ENCODE data around the gene RPS6KB2. TPM values are rescaled to one million over a fixed set of nuclear protein-coding genes. Genes with fewer than 3 reads are reported as not detected.

The RPS6KB2 gene
- total and polyA plus RNA-seq, 9 of the 15 experiments (the other 6 are each of a cell fraction or from before 2014, with no cell fraction given) = 0.42 to 122 (median 82.6) TPM

DNA sequence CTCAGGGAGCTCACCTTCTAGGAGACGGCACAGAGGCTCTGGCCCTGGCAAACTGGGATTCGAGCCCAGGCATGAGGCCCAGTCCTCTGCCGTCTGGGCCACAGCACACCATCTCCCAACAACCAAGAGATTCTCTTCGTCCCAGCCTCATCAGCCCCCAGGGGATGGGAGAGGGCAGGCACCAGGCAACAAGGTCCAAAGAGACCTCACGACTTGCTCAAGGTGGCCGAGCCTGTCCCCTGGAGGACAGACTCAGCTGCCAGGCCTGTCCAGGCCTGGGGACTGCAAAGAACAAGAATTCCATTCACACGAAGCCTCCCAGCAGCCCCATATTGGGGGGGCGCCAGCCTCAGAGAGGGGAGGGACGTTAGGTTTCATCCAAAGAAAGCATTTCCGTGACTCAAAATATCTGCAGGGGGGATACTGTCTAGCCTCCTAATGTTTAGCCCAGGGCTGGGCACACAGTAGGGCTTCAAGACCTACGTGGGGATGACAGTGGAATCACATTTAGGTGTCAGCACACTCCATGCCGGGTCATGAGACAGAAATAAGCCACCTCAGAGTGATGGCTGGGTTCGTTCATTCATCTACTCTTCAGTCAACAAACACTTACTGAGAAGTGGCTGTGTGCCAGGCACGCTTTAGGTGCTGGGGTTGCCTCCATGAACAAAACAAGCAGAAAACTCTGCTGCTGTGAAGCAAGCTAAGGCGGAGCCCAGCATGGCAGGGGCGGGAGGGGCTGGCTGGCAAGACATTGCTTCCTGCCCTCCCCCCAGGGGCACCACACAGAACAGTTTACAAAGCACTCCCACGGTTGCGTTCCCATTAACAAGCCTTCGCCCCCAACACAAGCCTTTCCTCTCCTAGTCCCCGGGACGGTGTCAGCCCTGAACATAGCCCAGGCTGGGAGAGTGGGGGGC, 11.6 kb upstream of the RPS6KB2 start:
- ATAC-seq = no peak

More for the DNA sequence above, 11.6 kb upstream of the RPS6KB2 start:
- H3K9me1 ChIP-seq (ENCODE audit: control insufficient read depth, insufficient read depth, low read length) = no peaks in the 10 kb centered on the region
- ChIA-PET POLR2A (interaction anchor here (0.7 to 2.3 kb wide), 4 partner anchors 8 to 622 kb away, joined by 3 to 8 read pairs (median 5); partner anchors contain the start of gene PPP1CA), CTCF (ENCODE audit: low intra/inter-chr PET ratio) (no interaction called here)
- peaks cover 8% of the 10 kb centered on the region; the same call in 1 of the 3 replicates for H3K79me2 ChIP-seq (ENCODE audit: control insufficient read depth, insufficient read depth, low read length)
- H3K9me3 ChIP-seq (replicated peaks; ENCODE audit: control insufficient read depth, insufficient read depth, low read depth, low read length) = no peaks in the 10 kb centered on the region
- H4K20me1 ChIP-seq (replicated peaks; ENCODE audit: control insufficient read depth, insufficient read depth, low read length) = no peaks in the 10 kb centered on the region; the same call in 1 of the 2 replicates
- in situ Hi-C loops (cut with MboI) = no loop called here
- H3K4me3 ChIP-seq = no peak overlapping the region
- peaks cover 19 to 77% of the 10 kb centered on the region in 2 experiments for H3K4me1 ChIP-seq (replicated peaks in 1 of 2; ENCODE audit: control insufficient read depth in 2 of 2, insufficient read depth in 2 of 2, low read length in 2 of 2)
- TF ChIP-seq HIVEP1 (CRISPR knock-in tag; IDR thresholded peaks at IDR 0.05) = no peak
- no peak for TF ChIP-seq HNRNPK (IDR thresholded peaks at IDR 0.05; ENCODE audit: low read depth, low read length, poor library complexity, severe bottlenecking)
- peak; percentile 96 for TF ChIP-seq ZKSCAN1 (IDR thresholded peaks at IDR 0.05; ENCODE audit: low read depth, low read length)
- 0 out of 2 replicates have a peak, but pooled peaks have one; percentile 27 for TF ChIP-seq POLR2G (IDR thresholded peaks at IDR 0.05; ENCODE audit: low read depth, low read length)
- TF ChIP-seq NFIC (IDR thresholded peaks at IDR 0.05) = peak; percentile 68
- TF ChIP-seq, protein P1, sequence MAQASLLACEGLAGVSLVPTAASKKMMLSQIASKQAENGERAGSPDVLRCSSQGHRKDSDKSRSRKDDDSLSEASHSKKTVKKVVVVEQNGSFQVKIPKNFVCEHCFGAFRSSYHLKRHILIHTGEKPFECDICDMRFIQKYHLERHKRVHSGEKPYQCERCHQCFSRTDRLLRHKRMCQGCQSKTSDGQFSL (CRISPR knock-in tag; IDR thresholded peaks at IDR 0.05) = peak; percentile 32; the same call in 1 of the 2 replicates
- TF ChIP-seq, protein P1 (tag; IDR thresholded peaks at IDR 0.05) = no peak
- no peak for TF ChIP-seq U2AF2 (optimal IDR thresholded peaks at IDR 0.05; ENCODE audit: low read depth, low read length)
- TF ChIP-seq MTA3 (IDR thresholded peaks at IDR 0.05; ENCODE audit: borderline replicate concordance) = no peak
- intact Hi-C loops (cut with micrococcal nuclease) = no loop called here
- no peak overlapping the region for H3K9ac ChIP-seq (ENCODE audit: insufficient read depth in 1 of 2, low read depth in 2 of 2, low read length in 2 of 2)
- 40% methylated on average over 21 of the region's 21 CpGs for WGBS (ENCODE audit: insufficient coverage, low coverage, missing lambda C conversion rate)
- no peak overlapping the region for H2AFZ ChIP-seq (ENCODE audit: low read depth, low read length)
- H3K27me3 ChIP-seq (ENCODE audit: control insufficient read depth in 2 of 2, insufficient read depth in 2 of 2, low read length in 2 of 2) = no peaks in the 10 kb centered on the region
- FAIRE-seq = peak; percentile 69
- no peak overlapping the region for H3K27ac ChIP-seq (ENCODE audit: extremely low read depth, low read depth, low read length)
- DNase-seq (ENCODE audit: extremely low read depth in 1 of 4, low spot score in 3 of 4) = no peak
- no peaks in the 10 kb centered on the region for H3K36me3 ChIP-seq (ENCODE audit: control insufficient read depth, insufficient read depth, low read length)
- BruUV-seq (replicated peaks) = no TSS peak
- H3K4me2 ChIP-seq (ENCODE audit: insufficient read depth, low read length) = no peak overlapping the region

Measured in K562 (cell line).